CD4-positive, alpha-beta memory T cell (primary cell): Measurements from ENCODE around the gene GP1BB. TPM values are rescaled to one million over a fixed set of nuclear protein-coding genes. Genes with fewer than 3 reads are reported as not detected.

Experiments
- CTCF ChIA-PET: fragments of 350-600 bp; sonication (Branson Sonifier 250); formaldehyde crosslinking; loops from one replicate; lab custom pipeline; 2021; ENCODE audit warnings: inconsistent platforms; ENCODE audit not compliant: partially characterized antibody; lab: Charles Lee
- POLR2A ChIA-PET: fragments of 350-600 bp; sonication (Branson Sonifier 250); formaldehyde crosslinking; loops from one replicate; lab custom pipeline; 2021; ENCODE audit not compliant: partially characterized antibody; lab: Charles Lee
- DNase-seq, 5 donors: peaks; one replicate each; pipeline versions ENCODE4 v3.0.0 to v3.0.0-alpha.2; 2020 to 2022; ENCODE audit warnings: mixed read lengths in 1 of 5
- H3K27ac ChIP-seq: one replicate; pipeline ENCODE4 v1.7.0; 2013; ENCODE audit warnings: low read depth, low read length
- H3K27me3 ChIP-seq: 2 replicates; pipeline ENCODE4 v1.7.0; 2013; ENCODE audit warnings: mild to moderate bottlenecking, low read length, moderate library complexity; ENCODE audit not compliant: insufficient read depth
- H3K36me3 ChIP-seq: 2 replicates; pipeline ENCODE4 v1.7.0; 2013; ENCODE audit warnings: mild to moderate bottlenecking, low read length, moderate library complexity; ENCODE audit not compliant: insufficient read depth
- H3K4me1 ChIP-seq: 2 replicates; pipeline ENCODE4 v1.7.0; 2013; ENCODE audit warnings: mild to moderate bottlenecking, low read length, moderate library complexity; ENCODE audit not compliant: insufficient read depth
- H3K4me3 ChIP-seq, 2 donors: one replicate each; pipeline ENCODE4 v1.7.0; 2013; ENCODE audit warnings: low read length in 2 of 2, mild to moderate bottlenecking in 1 of 2
- H3K9me3 ChIP-seq, 2 donors: one replicate each; pipeline ENCODE4 v1.7.0; 2013; ENCODE audit warnings: low read length in 2 of 2, control low read depth in 1 of 2; ENCODE audit not compliant: control insufficient read depth in 1 of 2
- H3K27ac Mint-ChIP-seq, 7 donors: one replicate each; pipeline ENCODE4 v1.8.0; 2020 to 2021; ENCODE audit warnings: mixed read lengths in 7 of 7, mild to moderate bottlenecking in 6 of 7, inconsistent platforms in 3 of 7, moderate library complexity in 3 of 7
- H3K27me3 Mint-ChIP-seq, 2 donors: one replicate each; pipeline ENCODE4 v1.8.0; 2020 to 2021; ENCODE audit warnings: mixed read lengths in 2 of 2
- H3K36me3 Mint-ChIP-seq, 2 donors: one replicate each; pipeline ENCODE4 v1.8.0; 2020 to 2021; ENCODE audit warnings: mixed read lengths in 2 of 2, inconsistent platforms in 1 of 2, mild to moderate bottlenecking in 1 of 2
- H3K4me1 Mint-ChIP-seq, 4 donors: one replicate each; pipeline ENCODE4 v1.8.0; 2020 to 2021; ENCODE audit warnings: mixed read lengths in 4 of 4, mild to moderate bottlenecking in 1 of 4
- H3K4me3 Mint-ChIP-seq, 8 donors: one replicate each; pipeline ENCODE4 v1.8.0; 2020 to 2021; ENCODE audit warnings: mixed read lengths in 8 of 8, mild to moderate bottlenecking in 7 of 8, moderate library complexity in 6 of 8, inconsistent platforms in 3 of 8
- H3K9me3 Mint-ChIP-seq, 8 donors: one replicate each; pipeline ENCODE4 v1.8.0; 2020 to 2021; ENCODE audit warnings: mixed read lengths in 8 of 8, mild to moderate bottlenecking in 5 of 8, inconsistent platforms in 3 of 8, moderate library complexity in 1 of 8
- intact Hi-C: fragments of 100-400 bp; cut with micrococcal nuclease; formaldehyde crosslinking; loops from one replicate; pipeline ENCODE4 v1.15.1; 2023
- polyA plus RNA-seq, 2 donors: library from polyadenylated mRNA; unstranded; fragments of 300-500 nt; fragmentation: Illumina TruSeq; gene quantifications; one replicate each; pipeline ENCODE4 v1.2.3, GENCODE V29; 2021
- total RNA-seq, 2 experiments: library from RNA; stranded (reverse); gene quantifications; one replicate each; pipeline ENCODE4 v1.2.3, GENCODE V29; 2021

GP1BB gene
- total and polyA plus RNA-seq, 4 experiments from 2014 or later, result not detected

- CTCF ChIA-PET, result no interaction called here
- Mint-ChIP-seq H3K27me3 (peaks cover 0 to 2% of the 10 kb centered on the region in 2 donors), H3K27ac (no peak overlapping the region), H3K36me3 (no peaks in the 10 kb centered on the region), H3K4me1 (peaks cover 0 to 5% (median 3%) of the 10 kb centered on the region in 4 donors), H3K4me3 (no peak overlapping the region), H3K9me3 (no peaks in the 10 kb centered on the region)
- H3K9me3 ChIP-seq, result no peaks in the 10 kb centered on the region
- no peaks in the 10 kb centered on the region for H3K27me3 ChIP-seq
- H3K4me1 ChIP-seq, result peaks cover 11% of the 10 kb centered on the region
- H3K27ac ChIP-seq, result no peak overlapping the region
- no peak overlapping the region for H3K4me3 ChIP-seq
- intact Hi-C loops, result no loop called here
- H3K36me3 ChIP-seq, result no peaks in the 10 kb centered on the region
- POLR2A ChIA-PET, result no interaction called here
- no peak for DNase-seq
Observed at GRCh38 chr22:19734837-19735382, 11.6 kb downstream of the GP1BB start.

- H3K4me1 Mint-ChIP-seq, result no peaks in the 10 kb centered on the region
- Histone ChIP-seq H3K27me3 (no peaks in the 10 kb centered on the region), H3K4me1 (peaks cover 3% of the 10 kb centered on the region), H3K9me3 (no peaks in the 10 kb centered on the region), H3K36me3 (no peaks in the 10 kb centered on the region), H3K4me3 (no peak overlapping the region), H3K27ac (no peak overlapping the region)
- ChIA-PET CTCF (interaction anchor here (0.9 kb wide), 1 partner anchor 175 kb away, joined by 3 read pairs; no protein-coding TSS in a partner anchor), POLR2A (no interaction called here)
- H3K9me3 Mint-ChIP-seq, result no peaks in the 10 kb centered on the region
- intact Hi-C loops, result no loop called here
- no peak overlapping the region for H3K27ac Mint-ChIP-seq
- H3K4me3 Mint-ChIP-seq, result no peak overlapping the region
- DNase-seq, result no peak
- H3K36me3 Mint-ChIP-seq, result no peaks in the 10 kb centered on the region
- no peaks in the 10 kb centered on the region for H3K27me3 Mint-ChIP-seq
Observed at GRCh38 chr22:19735665-19736510, 12.5 kb downstream of the GP1BB start.

DNA sequence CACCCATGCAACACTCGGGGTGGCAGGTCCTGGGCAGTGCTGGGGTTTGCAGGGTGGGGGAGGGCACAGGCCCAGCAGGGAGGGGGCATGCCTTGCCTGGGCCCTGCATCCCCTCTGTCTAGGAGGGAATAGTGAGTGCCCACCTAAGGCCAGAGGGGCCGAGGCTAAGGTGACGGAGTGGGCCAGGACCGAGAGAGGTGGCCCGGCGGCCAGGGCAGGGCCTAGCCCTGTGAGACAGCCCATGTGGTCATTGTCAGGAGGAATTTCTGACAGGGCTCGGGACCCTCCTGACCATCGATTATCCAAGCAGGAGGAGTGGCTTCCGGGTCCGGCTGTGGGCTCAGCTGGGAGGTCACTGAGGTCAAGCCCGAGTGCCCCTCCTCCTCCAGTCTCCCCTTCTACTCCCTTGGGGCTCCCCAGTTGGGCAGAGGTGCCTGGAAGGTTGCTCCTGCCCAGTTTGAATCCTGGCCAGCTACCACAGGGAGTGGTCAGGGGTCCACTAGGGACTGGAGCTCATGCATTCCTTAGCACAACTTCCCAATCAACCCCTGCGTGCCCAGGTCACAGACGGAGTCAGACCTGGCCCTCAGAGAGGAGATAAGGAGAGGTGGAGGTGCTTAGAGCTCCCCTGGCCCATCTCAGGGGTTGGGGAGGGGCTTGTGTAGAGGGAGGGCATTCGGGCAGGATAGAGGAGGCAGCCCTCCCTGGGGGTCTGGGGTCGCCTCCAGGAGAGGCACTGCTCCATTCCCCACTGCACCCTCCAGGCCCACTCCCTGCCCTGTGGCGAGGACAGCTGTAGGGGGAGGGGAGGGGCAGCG, 14.7 kb downstream of the GP1BB start:
- Mint-ChIP-seq H3K4me1 (no peaks in the 10 kb centered on the region), H3K27me3 (no peaks in the 10 kb centered on the region), H3K4me3 (no peak overlapping the region), H3K36me3 (no peaks in the 10 kb centered on the region), H3K9me3 (no peaks in the 10 kb centered on the region), H3K27ac (no peak overlapping the region)
- no peak for DNase-seq
- Histone ChIP-seq H3K4me1 (no peaks in the 10 kb centered on the region), H3K9me3 (no peaks in the 10 kb centered on the region), H3K4me3 (no peak overlapping the region), H3K36me3 (no peaks in the 10 kb centered on the region), H3K27ac (no peak overlapping the region), H3K27me3 (no peaks in the 10 kb centered on the region)
- POLR2A ChIA-PET, result no interaction called here
- CTCF ChIA-PET, result no interaction called here
- intact Hi-C loops, result no loop called here

- Mint-ChIP-seq H3K27ac (no peak overlapping the region), H3K36me3 (no peaks in the 10 kb centered on the region), H3K4me1 (no peaks in the 10 kb centered on the region), H3K4me3 (no peak overlapping the region), H3K27me3 (no peaks in the 10 kb centered on the region), H3K9me3 (no peaks in the 10 kb centered on the region)
- H3K27me3 ChIP-seq, result no peaks in the 10 kb centered on the region
- H3K27ac ChIP-seq, result no peak overlapping the region
- no peak overlapping the region for H3K4me3 ChIP-seq
- intact Hi-C loops, result no loop called here
- POLR2A ChIA-PET, result no interaction called here
- CTCF ChIA-PET, result no interaction called here
- no peaks in the 10 kb centered on the region for H3K9me3 ChIP-seq
- no peaks in the 10 kb centered on the region for H3K36me3 ChIP-seq
- DNase-seq, result no peak
- H3K4me1 ChIP-seq, result no peaks in the 10 kb centered on the region
Observed at GRCh38 chr22:19738664-19739447, 15.5 kb downstream of the GP1BB start.

DNA sequence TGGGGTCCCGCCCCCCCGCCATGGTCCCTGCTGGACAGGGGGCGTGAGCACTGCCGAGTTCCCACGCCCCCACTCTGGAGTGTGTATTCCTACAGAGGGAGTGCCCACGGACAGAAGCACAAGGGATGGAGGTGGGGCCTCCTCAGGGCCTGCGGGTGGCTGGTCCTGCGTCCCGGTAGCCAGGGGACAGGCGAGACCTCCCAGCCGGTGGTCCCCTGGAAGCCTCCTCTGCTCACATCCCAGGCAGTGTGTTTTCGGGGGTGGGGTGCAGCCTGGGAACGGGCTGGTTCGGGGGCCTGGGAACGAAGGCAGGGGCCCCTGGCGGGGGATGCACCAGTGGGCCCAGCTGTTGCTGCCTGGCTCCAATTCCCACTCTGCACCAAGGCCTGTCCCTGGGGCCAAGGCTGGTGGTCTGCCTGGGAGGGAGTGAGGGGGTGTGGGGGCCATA, 16.1 kb downstream of the GP1BB start:
- Mint-ChIP-seq H3K9me3 (no peaks in the 10 kb centered on the region), H3K4me3 (no peak overlapping the region), H3K4me1 (no peaks in the 10 kb centered on the region), H3K36me3 (no peaks in the 10 kb centered on the region), H3K27me3 (no peaks in the 10 kb centered on the region), H3K27ac (no peak overlapping the region)
- no peaks in the 10 kb centered on the region for H3K4me1 ChIP-seq
- no peak overlapping the region for H3K4me3 ChIP-seq
- intact Hi-C loops, result no loop called here
- H3K36me3 ChIP-seq, result no peaks in the 10 kb centered on the region
- H3K27ac ChIP-seq, result no peak overlapping the region
- CTCF ChIA-PET, result no interaction called here
- no peaks in the 10 kb centered on the region for H3K27me3 ChIP-seq
- DNase-seq, result no peak
- H3K9me3 ChIP-seq, result no peaks in the 10 kb centered on the region
- POLR2A ChIA-PET, result interaction anchor here (1.1 kb wide), 1 partner anchor 9 kb away, joined by 3 read pairs; no protein-coding TSS in a partner anchor

- POLR2A ChIA-PET, result interaction anchor here (1.1 kb wide), 1 partner anchor 9 kb away, joined by 3 read pairs; no protein-coding TSS in a partner anchor
- H3K4me3 ChIP-seq, result no peak overlapping the region
- no peaks in the 10 kb centered on the region for H3K9me3 ChIP-seq
- H3K4me1 ChIP-seq, result no peaks in the 10 kb centered on the region
- no peaks in the 10 kb centered on the region for H3K36me3 ChIP-seq
- no peak overlapping the region for H3K27ac ChIP-seq
- intact Hi-C loops, result no loop called here
- no peaks in the 10 kb centered on the region for H3K4me1 Mint-ChIP-seq
- no peaks in the 10 kb centered on the region for H3K27me3 ChIP-seq
- H3K4me3 Mint-ChIP-seq, result no peak overlapping the region
- H3K27me3 Mint-ChIP-seq, result no peaks in the 10 kb centered on the region
- H3K36me3 Mint-ChIP-seq, result no peaks in the 10 kb centered on the region
- no peak for DNase-seq
- CTCF ChIA-PET, result interaction anchor here (2.7 kb wide), 1 partner anchor 9 kb away, joined by 13 read pairs; no protein-coding TSS in a partner anchor
- no peaks in the 10 kb centered on the region for H3K9me3 Mint-ChIP-seq
- H3K27ac Mint-ChIP-seq, result no peak overlapping the region
Observed at GRCh38 chr22:19739911-19740449, 16.6 kb downstream of the GP1BB start.
